GM03348 (cell line): ENCODE data around the gene RAB6A.
A peak's percentile ranks its signal among the peaks of the same experiment; 100 is the strongest.
"Not testable (repeated sequence)": the region's sequence is repeated elsewhere in the genome, so short reads cannot be mapped to it uniquely, and the experiment has no call there.

Source experiments
- DNase-seq: peaks from one replicate; pipeline ENCODE4 v3.0.0; 2012; ENCODE audit warnings: low spot score

Gene RAB6A

DNA sequence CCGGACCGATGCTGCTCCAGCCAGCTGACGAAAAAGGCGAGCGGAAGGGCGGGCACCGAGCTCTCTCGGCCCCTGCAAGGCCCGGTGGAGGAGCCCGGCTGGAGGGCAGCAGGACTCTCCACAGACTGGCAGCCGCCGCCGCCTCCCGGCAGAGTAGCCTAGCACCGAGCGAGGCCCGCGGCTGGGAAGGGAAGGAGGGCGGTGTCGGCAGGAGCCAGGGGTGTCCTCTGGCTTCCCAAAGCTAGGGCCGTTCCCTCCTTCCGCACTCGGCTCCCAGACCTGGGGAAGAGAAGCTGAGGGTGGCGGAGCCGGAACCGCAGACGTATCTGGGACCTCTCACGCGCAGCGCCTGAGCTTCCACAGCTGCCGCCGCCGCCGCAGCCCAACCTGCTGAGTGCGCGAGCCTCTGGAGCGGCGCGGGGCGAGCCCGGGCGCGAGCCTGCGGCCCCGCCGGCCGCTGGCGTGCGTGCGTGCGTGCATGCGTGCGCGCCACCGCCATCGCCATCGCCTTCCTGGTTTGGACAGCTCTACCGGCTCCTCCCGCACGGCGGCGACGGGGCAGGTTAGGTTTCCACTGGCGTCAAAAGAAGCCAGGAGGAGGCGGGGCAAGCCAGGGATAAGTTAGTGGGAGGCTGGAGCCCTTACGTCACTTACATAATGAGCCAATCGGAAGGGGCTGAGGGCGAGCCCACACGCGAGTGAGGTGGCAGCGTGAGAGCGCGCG, at the start of gene RAB6A:
Gene RAB6A (minus strand): TSS at position 396 of the 724 bp plus-strand sequence. CDS start 439 bp downstream, outside the sequence.
- DNase-seq, result peak; percentile 98

DNA sequence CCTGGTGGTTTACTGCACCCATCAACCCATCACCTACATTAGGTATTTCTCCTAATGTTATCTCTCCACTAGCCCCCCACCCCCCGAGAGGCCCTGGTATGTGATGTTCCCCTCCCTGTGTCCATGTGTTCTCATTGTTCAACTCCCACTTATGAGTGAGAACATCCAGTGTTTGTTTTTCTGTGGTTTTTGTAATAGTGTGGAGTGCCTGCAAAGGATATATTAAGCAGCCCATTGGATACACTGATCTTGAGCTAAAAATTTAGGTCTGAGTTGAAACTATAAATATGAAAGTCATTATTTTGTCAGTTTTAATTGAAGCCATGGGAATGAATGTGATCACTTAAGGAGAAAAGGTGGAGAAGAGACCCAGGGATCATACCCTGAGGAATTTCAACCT, 49.8 kb upstream of the RAB6A start:
- no peak for DNase-seq

- no peak for DNase-seq
Observed at GRCh38 chr11:73808052-73808451, 47.2 kb upstream of the RAB6A start.

DNA sequence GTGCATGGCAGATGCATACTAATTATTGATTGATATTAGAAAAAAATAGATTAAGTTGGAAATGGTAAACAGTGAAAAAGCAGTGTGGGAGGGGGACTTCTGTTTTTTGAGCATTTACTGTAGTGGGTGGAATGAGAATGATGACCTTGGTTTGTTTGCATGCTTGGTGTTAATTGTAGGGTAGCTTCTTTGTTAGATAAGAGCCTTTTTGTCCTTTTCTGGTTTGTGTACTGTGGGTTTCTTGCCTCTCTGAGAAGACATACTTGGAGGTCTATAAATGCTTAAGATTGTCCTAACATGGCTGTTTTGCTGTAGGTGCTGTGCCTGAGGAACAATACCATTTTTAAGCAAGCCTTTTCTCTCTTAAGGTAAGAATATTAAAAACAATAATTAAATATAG, 43.8 kb upstream of the RAB6A start:
- DNase-seq, result no peak

GRCh38 chr11:73801136-73801535, 40.3 kb upstream of the RAB6A start:
- DNase-seq, result no peak

DNA sequence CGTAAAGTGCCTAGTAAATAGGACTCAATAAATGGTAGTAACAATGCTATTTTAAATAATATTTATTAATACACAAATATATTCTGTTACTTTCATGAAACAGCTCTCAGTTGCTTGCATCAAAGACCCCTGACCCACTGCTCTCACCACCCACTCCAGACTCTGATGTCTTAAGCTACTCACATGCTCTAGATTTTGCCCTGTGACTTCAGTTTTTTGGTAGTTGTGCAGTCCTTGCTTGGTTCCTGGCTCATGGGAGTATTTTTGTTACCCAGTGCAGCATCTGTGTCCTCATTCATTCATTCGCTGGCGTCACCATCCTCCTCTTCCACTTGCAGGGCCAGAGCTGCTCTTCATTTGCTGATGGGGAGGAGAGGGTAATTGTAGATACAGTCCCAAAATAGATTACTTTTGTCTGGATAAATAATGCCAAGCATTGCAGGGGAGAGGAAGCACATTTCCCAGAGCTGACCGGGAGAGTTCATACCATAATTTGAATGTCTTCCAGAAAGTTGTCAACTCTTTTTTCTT, 39.5 kb upstream of the RAB6A start:
- no peak for DNase-seq

GRCh38 chr11:73797457-73797856, 36.6 kb upstream of the RAB6A start:
- no peak for DNase-seq

DNA sequence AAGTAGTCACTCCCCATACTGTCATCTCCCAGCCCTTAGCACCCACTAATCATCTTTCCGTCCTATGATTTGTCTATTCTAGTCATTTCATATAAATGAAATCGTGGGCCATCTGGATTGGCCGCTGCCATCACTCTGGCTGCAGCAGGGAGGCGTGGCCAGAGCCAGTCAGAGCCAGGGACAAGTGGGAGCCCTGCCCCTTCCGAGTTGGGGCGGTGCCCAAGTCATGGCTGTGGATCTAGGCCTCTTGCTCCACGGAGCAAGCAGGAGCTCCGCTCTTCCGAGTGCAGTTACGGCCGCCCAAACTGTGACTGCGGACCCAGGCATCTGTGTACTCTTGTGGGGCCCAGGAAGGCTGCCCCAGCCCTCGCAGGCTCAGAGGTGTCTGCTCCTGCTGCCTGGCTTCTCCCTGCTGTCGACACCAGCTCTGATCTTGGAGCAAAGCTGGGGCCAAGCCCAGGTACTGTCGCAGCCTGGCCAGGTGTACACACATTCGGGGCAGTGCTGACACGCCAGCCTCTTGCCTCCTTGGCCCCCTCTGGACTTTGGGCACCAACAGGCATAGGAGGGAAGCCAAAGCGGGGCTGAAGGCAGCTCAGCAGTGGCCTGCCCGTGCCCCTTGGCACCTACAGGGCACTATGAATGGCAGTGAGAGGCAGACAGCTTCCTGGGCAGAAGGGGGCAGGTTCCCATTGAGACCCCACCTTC, 35.2 kb upstream of the RAB6A start:
- no peak for DNase-seq

- no peak for DNase-seq
Observed at GRCh38 chr11:73792584-73792983, 31.7 kb upstream of the RAB6A start.

DNA sequence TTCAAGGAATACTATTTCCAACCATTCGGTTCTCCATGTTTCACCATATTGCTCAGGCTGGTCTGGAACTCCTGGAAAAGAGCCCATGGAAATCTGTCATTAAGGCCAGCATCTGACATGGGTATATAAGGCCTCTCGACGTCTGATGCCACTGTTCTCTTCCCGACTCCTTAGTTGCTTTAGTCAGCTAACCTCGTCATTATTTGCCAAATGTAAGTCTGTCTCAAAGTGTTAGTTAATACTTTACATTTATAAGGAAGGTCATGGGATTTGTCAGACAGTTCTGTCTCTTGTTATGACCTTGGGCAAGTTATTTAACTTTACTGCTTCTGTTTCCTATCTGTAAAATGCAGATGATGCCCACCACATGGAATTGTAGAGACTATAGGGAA, 28.4 kb upstream of the RAB6A start:
- no peak for DNase-seq

GRCh38 chr11:73787643-73788558, 27.0 kb upstream of the RAB6A start, which contains the start of gene MRPL48:
MRPL48 (plus strand) TSS chr11:73787874; CDS start chr11:73787972, 98 bp downstream.
- peak; percentile 97 for DNase-seq

DNA sequence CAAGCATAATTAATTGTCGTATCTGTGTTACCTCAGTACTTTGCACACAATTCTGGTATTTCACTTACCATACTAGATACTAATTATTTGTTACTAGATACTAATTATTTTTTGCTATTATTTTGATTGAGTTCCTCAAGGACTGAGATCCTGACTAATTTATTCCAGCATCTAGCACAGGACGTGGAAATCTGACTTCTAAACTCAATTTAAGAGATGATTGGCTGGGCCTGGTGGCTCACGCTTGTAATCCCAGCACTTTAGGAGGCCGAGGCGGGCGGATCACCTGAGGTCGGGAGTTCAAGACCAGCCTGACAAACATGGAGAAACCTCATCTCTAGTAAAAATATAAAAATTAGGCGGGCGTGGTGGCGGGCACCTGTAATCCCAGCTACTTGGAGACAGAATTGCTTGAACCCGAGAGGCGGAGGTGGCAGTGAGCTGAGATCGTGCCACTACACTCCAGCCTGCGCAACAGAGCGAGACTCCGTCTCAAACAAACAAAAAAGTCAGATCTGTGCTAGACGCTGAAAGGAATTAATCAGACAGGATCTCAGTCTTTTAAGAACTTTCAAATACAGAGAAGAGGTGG, 26.3 kb upstream of the RAB6A start:
- no peak for DNase-seq

DNA sequence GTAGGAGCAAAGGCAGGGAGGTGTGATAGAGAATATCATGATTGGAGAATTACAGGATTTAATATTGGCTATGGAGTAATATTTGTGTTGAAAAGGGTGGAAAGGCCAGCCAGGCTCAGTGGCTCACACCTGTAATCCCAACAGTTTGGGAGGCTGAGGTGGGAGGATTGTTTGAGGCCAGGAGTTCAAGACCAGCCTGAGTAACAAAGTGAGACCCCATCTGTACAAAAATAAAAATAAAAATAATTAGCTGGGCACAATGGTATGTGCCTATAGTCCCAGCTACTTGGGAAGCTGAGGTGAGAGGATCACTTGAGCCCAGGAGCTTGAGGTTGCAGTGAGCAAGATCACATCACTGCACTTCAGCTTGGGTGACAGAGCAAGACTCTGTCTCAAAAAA, 24.6 kb upstream of the RAB6A start:
- DNase-seq, result not testable (repeated sequence)

DNA sequence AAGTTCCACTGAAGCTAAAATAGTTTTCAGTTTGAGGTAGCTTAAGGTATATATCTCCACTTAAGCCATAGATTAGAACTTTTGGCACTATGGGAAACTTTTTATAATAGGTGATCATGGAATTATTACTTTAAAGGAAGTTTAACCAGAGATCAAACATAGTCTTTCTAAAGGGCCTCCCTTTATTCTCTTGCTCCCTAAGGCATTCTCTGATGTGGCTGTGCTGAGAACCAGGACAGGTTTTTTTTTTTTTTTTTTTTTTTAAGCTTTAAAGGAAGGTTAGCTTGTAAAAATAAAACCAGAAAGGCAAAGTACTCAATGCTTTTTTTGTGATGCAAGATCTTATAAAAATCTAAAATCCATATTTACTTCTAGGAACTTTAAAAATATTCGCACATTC, 23.9 kb upstream of the RAB6A start:
- DNase-seq, result no peak

DNA sequence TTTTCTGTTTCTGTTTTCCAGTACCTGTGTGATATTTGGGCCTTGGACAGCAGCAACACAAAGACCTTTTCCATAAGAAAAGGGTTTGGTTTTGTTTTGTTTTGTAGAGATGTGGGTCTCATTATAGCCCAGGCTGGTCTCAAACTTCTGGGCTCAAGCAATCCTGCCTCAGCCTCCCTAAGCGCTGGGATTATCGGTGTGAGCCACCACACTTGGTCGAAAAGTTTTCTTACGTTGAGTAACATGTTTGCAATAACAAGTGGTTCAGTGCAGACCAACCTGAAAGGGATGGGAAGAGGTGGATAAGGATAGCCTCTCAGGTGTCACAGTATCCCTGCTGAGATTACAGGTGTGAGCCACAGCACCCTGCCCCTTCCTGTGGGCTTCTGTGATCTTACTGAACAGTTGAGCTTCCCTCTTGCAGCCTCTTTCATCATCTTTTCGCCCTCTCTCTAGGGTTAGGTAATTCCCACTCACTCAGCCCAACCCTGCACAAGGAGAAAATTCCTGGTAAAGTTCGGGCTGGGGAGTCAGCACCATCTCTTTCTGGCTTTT, 23.3 kb upstream of the RAB6A start:
- DNase-seq, result no peak

DNA sequence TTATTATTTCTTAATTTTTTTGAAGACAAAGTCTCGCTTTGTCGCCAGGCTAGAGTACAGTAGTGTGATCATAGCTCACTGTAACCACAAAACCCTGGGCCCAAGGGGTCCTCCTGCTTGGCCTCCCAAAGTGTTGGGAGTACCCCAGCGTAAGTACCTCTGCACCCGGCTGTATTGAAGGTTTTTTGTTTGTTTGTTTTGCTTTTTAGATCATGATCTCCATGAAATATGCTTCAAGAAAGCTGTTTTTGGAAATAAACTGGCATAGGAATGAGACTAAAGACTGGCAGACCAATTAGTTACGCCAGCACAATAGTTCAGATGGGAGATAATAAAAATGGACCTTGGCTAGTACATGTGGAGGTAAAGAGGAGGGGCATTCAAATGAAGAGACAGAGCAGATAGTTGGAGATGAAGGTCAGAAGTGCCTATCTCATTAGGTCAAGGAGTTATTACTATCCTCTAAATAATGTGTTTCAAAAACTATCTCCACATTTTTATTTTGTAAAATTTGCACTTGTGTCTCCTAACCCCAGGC, 22.7 kb upstream of the RAB6A start:
- DNase-seq, result no peak

GRCh38 chr11:73781303-73781702, 20.4 kb upstream of the RAB6A start:
- no peak for DNase-seq

DNA sequence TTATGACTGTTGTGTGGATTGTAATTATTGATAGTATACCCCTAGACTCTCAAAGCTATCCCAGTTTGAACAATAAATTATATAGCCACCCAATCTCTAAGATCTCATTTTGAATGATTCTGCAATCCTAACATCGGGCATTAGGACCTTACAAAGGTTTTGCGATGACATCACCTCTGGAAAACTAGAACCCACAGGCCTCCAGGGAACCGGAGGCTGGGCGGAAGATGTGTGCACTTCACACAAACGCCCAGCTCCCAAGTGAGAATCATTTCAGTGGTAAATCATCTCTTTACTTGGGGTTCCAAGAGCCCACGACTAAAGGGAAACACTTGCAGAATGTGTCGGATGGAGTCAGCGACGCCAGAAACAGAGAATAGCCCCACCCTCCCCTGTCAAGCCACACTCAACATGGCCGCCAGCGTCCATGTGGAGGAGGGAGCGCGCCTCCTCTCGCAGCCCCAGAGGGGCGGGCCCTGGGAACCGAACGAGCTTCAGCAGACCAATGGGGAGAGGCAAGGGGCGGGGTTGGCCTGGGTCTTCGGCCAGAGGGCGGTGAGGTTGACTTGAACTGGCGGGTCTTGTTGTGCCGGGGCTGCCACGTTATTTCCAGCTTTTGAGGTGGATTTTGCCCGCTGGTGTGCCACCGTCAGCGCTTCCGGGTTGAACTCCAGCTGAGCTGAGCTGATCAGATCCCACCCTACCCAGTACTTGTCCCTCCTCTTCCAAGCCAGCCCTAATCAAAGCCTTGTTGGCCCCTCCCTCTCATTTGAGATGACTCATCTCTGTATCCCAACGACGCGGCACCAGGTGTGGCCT, 18.4 kb upstream of the RAB6A start:
- DNase-seq, result peak; percentile 98

GRCh38 chr11:73770811-73771210, 9.9 kb upstream of the RAB6A start:
- DNase-seq, result not testable (repeated sequence)

DNA sequence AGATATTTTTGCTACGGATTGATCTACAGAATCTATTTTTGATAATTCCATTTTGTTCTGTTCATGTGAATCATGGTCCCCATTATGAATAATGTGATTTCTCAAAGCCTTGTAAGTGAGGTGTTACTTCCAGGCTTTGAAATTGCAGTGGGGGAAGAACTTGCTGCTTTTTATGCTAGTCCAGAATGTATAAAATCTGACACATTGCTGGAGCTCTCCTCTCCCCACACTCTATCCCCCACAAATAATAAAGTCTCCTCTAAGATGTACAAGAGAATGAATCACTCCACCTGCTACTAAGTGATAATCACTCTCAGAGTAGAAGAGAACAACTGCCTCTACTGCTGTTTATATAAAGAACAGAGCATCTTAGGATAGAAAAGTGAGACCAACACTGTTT, 5.9 kb upstream of the RAB6A start:
- DNase-seq, result no peak
